Stimulated activated naive B cell treated with anti-CD40 and anti-IgM and Interleukin-4, amounts not matched to agents 10 μg/mL and 1 μg/mL and 100 μg/mL, for 72 hours (primary cell): Measurements from ENCODE around the gene TTC34.

Experiments
- ATAC-seq, 2 donors: fragments of 150-1000 bp; cut with Tn5 transposase; replicated peaks; 2 replicates each; pipeline ENCODE4 v1.10.0; 2021; ENCODE audit warnings: moderate library complexity in 1 of 2
- DNase-seq: peaks from one replicate; pipeline ENCODE4 v3.0.0; 2021
- H3K27ac Mint-ChIP-seq: one replicate; pipeline ENCODE4 v1.8.0; 2022; ENCODE audit warnings: mild to moderate bottlenecking, mixed read lengths
- H3K27me3 Mint-ChIP-seq, 2 donors: one replicate each; pipeline ENCODE4 v1.8.0; 2022; ENCODE audit warnings: mixed read lengths in 2 of 2
- H3K36me3 Mint-ChIP-seq, 2 donors: one replicate each; pipeline ENCODE4 v1.8.0; 2022; ENCODE audit warnings: mixed read lengths in 2 of 2, mild to moderate bottlenecking in 1 of 2
- H3K4me1 Mint-ChIP-seq, 2 donors: one replicate each; pipeline ENCODE4 v1.8.0; 2022; ENCODE audit warnings: mixed read lengths in 2 of 2, mild to moderate bottlenecking in 1 of 2
- H3K4me3 Mint-ChIP-seq, 2 donors: one replicate each; pipeline ENCODE4 v1.8.0; 2022; ENCODE audit warnings: mild to moderate bottlenecking in 2 of 2, mixed read lengths in 2 of 2, moderate library complexity in 1 of 2
- H3K9me3 Mint-ChIP-seq, 2 donors: one replicate each; pipeline ENCODE4 v1.8.0; 2022; ENCODE audit warnings: mixed read lengths in 2 of 2, mild to moderate bottlenecking in 1 of 2

TTC34 gene

GRCh38 chr1:2591581-2592261 lies 209.8 kb downstream of the TTC34 start:
- H3K27me3 Mint-ChIP-seq, result peaks cover 0 to 21% of the 10 kb centered on the region in 2 donors
- peak overlapping the region; percentile 70 for H3K27ac Mint-ChIP-seq
- H3K4me1 Mint-ChIP-seq, result peaks cover 6 to 21% of the 10 kb centered on the region in 2 donors
- H3K36me3 Mint-ChIP-seq, result peaks cover 1 to 14% of the 10 kb centered on the region in 2 donors
- no peak overlapping the region for H3K4me3 Mint-ChIP-seq
- no peaks in the 10 kb centered on the region for H3K9me3 Mint-ChIP-seq
- DNase-seq, result no peak
- ATAC-seq, result no peak

- H3K27ac Mint-ChIP-seq, result no peak overlapping the region
- H3K27me3 Mint-ChIP-seq, result peaks cover 0 to 21% of the 10 kb centered on the region in 2 donors
- peaks cover 1 to 14% of the 10 kb centered on the region in 2 donors for H3K36me3 Mint-ChIP-seq
- no peaks in the 10 kb centered on the region for H3K9me3 Mint-ChIP-seq
- peaks cover 6 to 21% of the 10 kb centered on the region in 2 donors for H3K4me1 Mint-ChIP-seq
- no peak overlapping the region for H3K4me3 Mint-ChIP-seq
- DNase-seq (no peak), ATAC-seq (no peak)
These were observed 210.3 kb downstream of the TTC34 start for GRCh38 chr1:2591233-2591580.

GRCh38 chr1:2590233-2591141 lies 211.0 kb downstream of the TTC34 start:
- no peak overlapping the region for H3K27ac Mint-ChIP-seq
- ATAC-seq (no peak), DNase-seq (no peak)
- H3K4me3 Mint-ChIP-seq, result no peak overlapping the region
- peaks cover 0 to 21% of the 10 kb centered on the region in 2 donors for H3K27me3 Mint-ChIP-seq
- H3K36me3 Mint-ChIP-seq, result peaks cover 1 to 14% of the 10 kb centered on the region in 2 donors
- no peaks in the 10 kb centered on the region for H3K9me3 Mint-ChIP-seq
- peaks cover 6 to 24% of the 10 kb centered on the region in 2 donors for H3K4me1 Mint-ChIP-seq

- H3K27ac Mint-ChIP-seq, result peak overlapping the region; percentile 20
- H3K27me3 Mint-ChIP-seq, result peaks cover 0 to 15% of the 10 kb centered on the region in 2 donors
- H3K4me3 Mint-ChIP-seq, result no peak overlapping the region
- ATAC-seq (no peak), DNase-seq (no peak)
- H3K4me1 Mint-ChIP-seq, result peaks cover 9 to 33% of the 10 kb centered on the region in 2 donors
- peaks cover 5 to 14% of the 10 kb centered on the region in 2 donors for H3K36me3 Mint-ChIP-seq
- H3K9me3 Mint-ChIP-seq, result no peaks in the 10 kb centered on the region
These were observed 211.9 kb downstream of the TTC34 start for GRCh38 chr1:2589431-2590232.

- H3K4me1 Mint-ChIP-seq, result peaks cover 16 to 35% of the 10 kb centered on the region in 2 donors
- DNase-seq (no peak), ATAC-seq (no peak)
- no peak overlapping the region for H3K27ac Mint-ChIP-seq
- peaks cover 0 to 7% of the 10 kb centered on the region in 2 donors for H3K27me3 Mint-ChIP-seq
- H3K36me3 Mint-ChIP-seq, result peaks cover 5 to 14% of the 10 kb centered on the region in 2 donors
- no peaks in the 10 kb centered on the region for H3K9me3 Mint-ChIP-seq
- no peak overlapping the region for H3K4me3 Mint-ChIP-seq
These were observed 212.6 kb downstream of the TTC34 start for GRCh38 chr1:2588661-2589430.

GRCh38 chr1:2587860-2588571 lies 213.5 kb downstream of the TTC34 start:
- Mint-ChIP-seq H3K4me3 (peak overlapping the region; percentile 55 to 92), H3K27ac (no peak overlapping the region), H3K9me3 (no peaks in the 10 kb centered on the region), H3K4me1 (peaks cover 22 to 42% of the 10 kb centered on the region in 2 donors), H3K36me3 (peaks cover 5 to 14% of the 10 kb centered on the region in 2 donors), H3K27me3 (peaks cover 0 to 5% of the 10 kb centered on the region in 2 donors)
- ATAC-seq (no peak), DNase-seq (no peak)

- no peak for DNase-seq
- no peaks in the 10 kb centered on the region for H3K27me3 Mint-ChIP-seq
These were observed 214.2 kb downstream of the TTC34 start for GRCh38 chr1:2587071-2587859.

GRCh38 chr1:2586154-2587070 lies 215.1 kb downstream of the TTC34 start, which contains the start of gene PRXL2B:
Gene PRXL2B (plus strand): TSS chr1:2586777. CDS start chr1:2586886, 109 bp downstream.
- peak; percentile 98 for DNase-seq
- Mint-ChIP-seq H3K27ac (peak within 1 kb of the TSS; percentile 98), H3K4me3 (peak within 1 kb of the TSS; percentile 89 to 92), H3K9me3 (no peaks in the 10 kb centered on the region), H3K36me3 (peaks cover 5 to 23% of the 10 kb centered on the region in 2 donors), H3K27me3 (no peaks in the 10 kb centered on the region), H3K4me1 (peaks cover 29 to 54% of the 10 kb centered on the region in 2 donors)
- ATAC-seq, result peak; percentile 76 to 78

More at GRCh38 chr1:2587071-2587859, 214.2 kb downstream of the TTC34 start:
- Mint-ChIP-seq H3K27ac (peak overlapping the region; percentile 9), H3K9me3 (no peaks in the 10 kb centered on the region), H3K36me3 (peaks cover 5 to 16% of the 10 kb centered on the region in 2 donors), H3K4me3 (peak overlapping the region; percentile 85 to 92), H3K4me1 (peaks cover 23 to 45% of the 10 kb centered on the region in 2 donors)
- ATAC-seq, result no peak
